GM12878 (cell line): ENCODE results near the gene SPG7. TPM values are rescaled to one million over a fixed set of nuclear protein-coding genes. Genes with fewer than 3 reads are reported as not detected.

Experiments
- KAT2A ChIP-seq: conservative IDR thresholded peaks from 2 replicates; pipeline ENCODE4 v1.6.1; 2011; ENCODE audit warnings: low read depth, low read length; ENCODE audit not compliant: control insufficient read depth
- MYC ChIP-seq: IDR thresholded peaks from 2 replicates; pipeline ENCODE4 v1.6.1; 2011; ENCODE audit warnings: mild to moderate bottlenecking, low read length, moderate library complexity, inconsistent platforms; ENCODE audit not compliant: insufficient read depth, insufficient replicate concordance, insufficient read length, severe bottlenecking
- NBN ChIP-seq: fragments of 450-650 bp; IDR thresholded peaks from 2 replicates; pipeline ENCODE4 v1.6.1; 2016
- PAX5 ChIP-seq: IDR thresholded peaks from 2 replicates; pipeline ENCODE4 v1.6.1; 2011; ENCODE audit warnings: low read depth, low read length, borderline replicate concordance
- PML ChIP-seq: IDR thresholded peaks from 2 replicates; pipeline ENCODE4 v1.6.1; 2012; ENCODE audit warnings: low read length, inconsistent platforms
- POU2F2 ChIP-seq: IDR thresholded peaks from 3 replicates; pipeline ENCODE4 v1.6.1; 2011; ENCODE audit warnings: low read depth, mild to moderate bottlenecking, low read length, borderline replicate concordance
- WRNIP1 ChIP-seq: IDR thresholded peaks from 2 replicates; pipeline ENCODE4 v1.6.1; 2011; ENCODE audit warnings: low read depth, low read length, improper control_type of control experiment, borderline replicate concordance
- polyA plus RNA-seq, 11 experiments: library from polyadenylated mRNA; depleted of rRNA in 4 of 11; unstranded in 6 of 11; stranded (reverse) in 5 of 11; fragments of >200 nt; fragmentation: Nextera tagmentation in 4 of 11; fragmentation: Illumina TruSeq in 1 of 11; extraction: Ambion mirVana in 4 of 11; extraction: Trizol in 1 of 11; gene quantifications; 1 replicate in 1 of 11; 2 replicates in 10 of 11; pipeline versions ENCODE4 v1.2.1 to v1.2.3, GENCODE V29; 2011 to 2016; ENCODE audit warnings: inconsistent platforms in 2 of 11, missing spikeins in 2 of 11, low read depth in 1 of 11
- total RNA-seq, 4 experiments: library from RNA; depleted of rRNA in 3 of 4; stranded (reverse); fragments of >200 nt in 3 of 4; fragmentation: Illumina TruSeq in 1 of 4; extraction: Trizol in 1 of 4; gene quantifications; 2 replicates each; pipeline versions ENCODE4 v1.2.1 to v1.2.3, GENCODE V29; 2013 to 2021
- TF ChIP-seq, protein P1 (sequence below): IDR thresholded peaks from 2 replicates; pipeline ENCODE4 v1.6.1; 2012; ENCODE audit warnings: mild to moderate bottlenecking, low read depth, low read length
- TF ChIP-seq, protein P2 (sequence below): fragments of 450-650 bp; IDR thresholded peaks from 2 replicates; pipeline ENCODE4 v1.6.1; 2017; ENCODE audit warnings: mild to moderate bottlenecking, moderate library complexity

The SPG7 gene
- total and polyA plus RNA-seq, 10 of the 15 experiments (the other 5 are each of a cell fraction or from before 2014, with no cell fraction given): 5.9 to 75.9 (median 52.5) TPM

DNA sequence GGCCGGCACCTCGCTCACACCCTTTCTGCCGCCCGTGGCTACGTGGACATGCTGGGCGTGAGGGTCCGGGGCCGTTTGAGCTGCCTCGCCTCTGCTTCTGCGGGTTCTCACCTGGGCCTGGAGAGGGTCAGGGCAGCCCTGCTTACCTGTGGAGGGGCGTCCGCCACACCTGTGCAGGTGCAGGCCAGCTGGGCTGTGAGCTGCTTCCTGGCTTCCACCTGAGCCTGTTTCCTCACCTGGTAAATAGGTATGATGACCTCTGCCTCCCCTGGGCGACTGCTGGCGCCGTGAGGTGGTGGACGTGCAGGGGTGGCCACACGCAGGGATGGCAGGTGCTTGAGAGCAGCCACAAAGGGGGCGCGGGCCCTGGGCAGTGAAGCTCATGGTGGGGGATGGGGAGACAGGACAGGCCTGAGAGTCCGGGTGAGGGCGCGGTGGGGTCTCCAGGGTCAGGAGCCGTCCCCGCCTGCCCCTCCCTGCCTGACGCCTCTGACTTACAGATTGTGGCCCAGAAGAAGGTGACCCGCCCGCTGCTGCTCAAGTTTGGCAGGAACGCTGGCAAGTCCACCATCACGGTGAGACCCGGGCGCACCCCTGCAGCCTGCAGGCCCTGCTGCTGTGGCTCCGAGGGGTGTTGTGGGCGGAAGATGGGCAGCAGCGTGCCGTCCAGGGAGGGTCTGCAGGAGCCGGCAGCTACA lies 75.1 kb downstream of the SPG7 start (continued):
- TF ChIP-seq, protein P1, sequence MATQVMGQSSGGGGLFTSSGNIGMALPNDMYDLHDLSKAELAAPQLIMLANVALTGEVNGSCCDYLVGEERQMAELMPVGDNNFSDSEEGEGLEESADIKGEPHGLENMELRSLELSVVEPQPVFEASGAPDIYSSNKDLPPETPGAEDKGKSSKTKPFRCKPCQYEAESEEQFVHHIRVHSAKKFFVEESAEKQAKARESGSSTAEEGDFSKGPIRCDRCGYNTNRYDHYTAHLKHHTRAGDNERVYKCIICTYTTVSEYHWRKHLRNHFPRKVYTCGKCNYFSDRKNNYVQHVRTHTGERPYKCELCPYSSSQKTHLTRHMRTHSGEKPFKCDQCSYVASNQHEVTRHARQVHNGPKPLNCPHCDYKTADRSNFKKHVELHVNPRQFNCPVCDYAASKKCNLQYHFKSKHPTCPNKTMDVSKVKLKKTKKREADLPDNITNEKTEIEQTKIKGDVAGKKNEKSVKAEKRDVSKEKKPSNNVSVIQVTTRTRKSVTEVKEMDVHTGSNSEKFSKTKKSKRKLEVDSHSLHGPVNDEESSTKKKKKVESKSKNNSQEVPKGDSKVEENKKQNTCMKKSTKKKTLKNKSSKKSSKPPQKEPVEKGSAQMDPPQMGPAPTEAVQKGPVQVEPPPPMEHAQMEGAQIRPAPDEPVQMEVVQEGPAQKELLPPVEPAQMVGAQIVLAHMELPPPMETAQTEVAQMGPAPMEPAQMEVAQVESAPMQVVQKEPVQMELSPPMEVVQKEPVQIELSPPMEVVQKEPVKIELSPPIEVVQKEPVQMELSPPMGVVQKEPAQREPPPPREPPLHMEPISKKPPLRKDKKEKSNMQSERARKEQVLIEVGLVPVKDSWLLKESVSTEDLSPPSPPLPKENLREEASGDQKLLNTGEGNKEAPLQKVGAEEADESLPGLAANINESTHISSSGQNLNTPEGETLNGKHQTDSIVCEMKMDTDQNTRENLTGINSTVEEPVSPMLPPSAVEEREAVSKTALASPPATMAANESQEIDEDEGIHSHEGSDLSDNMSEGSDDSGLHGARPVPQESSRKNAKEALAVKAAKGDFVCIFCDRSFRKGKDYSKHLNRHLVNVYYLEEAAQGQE: no peak
- TF ChIP-seq PML (no peak), WRNIP1 (no peak), MYC (no peak), KAT2A (no peak), NBN (no peak), POU2F2 (no peak), PAX5 (no peak)
- TF ChIP-seq, protein P2, sequence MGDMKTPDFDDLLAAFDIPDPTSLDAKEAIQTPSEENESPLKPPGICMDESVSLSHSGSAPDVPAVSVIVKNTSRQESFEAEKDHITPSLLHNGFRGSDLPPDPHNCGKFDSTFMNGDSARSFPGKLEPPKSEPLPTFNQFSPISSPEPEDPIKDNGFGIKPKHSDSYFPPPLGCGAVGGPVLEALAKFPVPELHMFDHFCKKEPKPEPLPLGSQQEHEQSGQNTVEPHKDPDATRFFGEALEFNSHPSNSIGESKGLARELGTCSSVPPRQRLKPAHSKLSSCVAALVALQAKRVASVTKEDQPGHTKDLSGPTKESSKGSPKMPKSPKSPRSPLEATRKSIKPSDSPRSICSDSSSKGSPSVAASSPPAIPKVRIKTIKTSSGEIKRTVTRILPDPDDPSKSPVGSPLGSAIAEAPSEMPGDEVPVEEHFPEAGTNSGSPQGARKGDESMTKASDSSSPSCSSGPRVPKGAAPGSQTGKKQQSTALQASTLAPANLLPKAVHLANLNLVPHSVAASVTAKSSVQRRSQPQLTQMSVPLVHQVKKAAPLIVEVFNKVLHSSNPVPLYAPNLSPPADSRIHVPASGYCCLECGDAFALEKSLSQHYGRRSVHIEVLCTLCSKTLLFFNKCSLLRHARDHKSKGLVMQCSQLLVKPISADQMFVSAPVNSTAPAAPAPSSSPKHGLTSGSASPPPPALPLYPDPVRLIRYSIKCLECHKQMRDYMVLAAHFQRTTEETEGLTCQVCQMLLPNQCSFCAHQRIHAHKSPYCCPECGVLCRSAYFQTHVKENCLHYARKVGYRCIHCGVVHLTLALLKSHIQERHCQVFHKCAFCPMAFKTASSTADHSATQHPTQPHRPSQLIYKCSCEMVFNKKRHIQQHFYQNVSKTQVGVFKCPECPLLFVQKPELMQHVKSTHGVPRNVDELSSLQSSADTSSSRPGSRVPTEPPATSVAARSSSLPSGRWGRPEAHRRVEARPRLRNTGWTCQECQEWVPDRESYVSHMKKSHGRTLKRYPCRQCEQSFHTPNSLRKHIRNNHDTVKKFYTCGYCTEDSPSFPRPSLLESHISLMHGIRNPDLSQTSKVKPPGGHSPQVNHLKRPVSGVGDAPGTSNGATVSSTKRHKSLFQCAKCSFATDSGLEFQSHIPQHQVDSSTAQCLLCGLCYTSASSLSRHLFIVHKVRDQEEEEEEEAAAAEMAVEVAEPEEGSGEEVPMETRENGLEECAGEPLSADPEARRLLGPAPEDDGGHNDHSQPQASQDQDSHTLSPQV: no peak
